Panc1 (cell line): Measurements from ENCODE around the gene NCOR2.

Source experiments
- POLR2AphosphoS5 ChIP-seq: IDR thresholded peaks from 2 replicates; pipeline ENCODE4 v1.6.1; 2012; ENCODE audit warnings: mild to moderate bottlenecking, low read depth, low read length, moderate library complexity
- SIN3A ChIP-seq: IDR thresholded peaks from 2 replicates; pipeline ENCODE4 v1.6.1; 2012; ENCODE audit warnings: low read depth, mild to moderate bottlenecking, low read length, moderate library complexity, borderline replicate concordance; ENCODE audit not compliant: insufficient read depth
- TF ChIP-seq, protein P1 (sequence below): fragments of 450-650 bp; IDR thresholded peaks from 2 replicates; pipeline ENCODE4 v1.5.1; 2017; ENCODE audit warnings: mild to moderate bottlenecking
- TF ChIP-seq, protein P2 (sequence below), 2 experiments: IDR thresholded peaks; 2 replicates each; pipeline ENCODE4 v1.6.1; 2011 to 2012; ENCODE audit warnings: low read depth in 2 of 2, control low read depth in 1 of 2, low read length in 1 of 2, mild to moderate bottlenecking in 1 of 2, moderate library complexity in 1 of 2; ENCODE audit not compliant: insufficient read depth in 1 of 2

DNA sequence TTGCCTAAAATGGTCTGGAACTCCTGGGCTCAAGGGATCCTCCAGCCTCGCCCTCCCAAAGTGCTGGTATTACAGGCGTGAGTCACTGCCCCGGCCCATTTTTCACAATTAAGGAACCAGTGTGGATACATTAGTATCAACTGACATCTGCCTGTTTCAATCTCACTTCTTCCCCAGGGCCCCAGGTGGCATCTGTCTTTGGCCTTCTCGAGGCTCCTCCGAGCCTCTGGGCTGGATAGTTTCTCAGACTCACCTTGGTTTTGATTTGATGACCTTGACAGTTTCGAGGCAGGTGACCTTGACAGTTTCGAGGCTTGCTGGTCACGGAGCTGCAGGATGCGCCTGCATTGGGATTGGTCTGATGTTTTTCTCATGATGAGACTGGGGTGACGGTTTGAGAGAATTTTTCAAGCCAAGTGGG lies 41.0 kb upstream of the NCOR2 start:
- TF ChIP-seq, protein P1, sequence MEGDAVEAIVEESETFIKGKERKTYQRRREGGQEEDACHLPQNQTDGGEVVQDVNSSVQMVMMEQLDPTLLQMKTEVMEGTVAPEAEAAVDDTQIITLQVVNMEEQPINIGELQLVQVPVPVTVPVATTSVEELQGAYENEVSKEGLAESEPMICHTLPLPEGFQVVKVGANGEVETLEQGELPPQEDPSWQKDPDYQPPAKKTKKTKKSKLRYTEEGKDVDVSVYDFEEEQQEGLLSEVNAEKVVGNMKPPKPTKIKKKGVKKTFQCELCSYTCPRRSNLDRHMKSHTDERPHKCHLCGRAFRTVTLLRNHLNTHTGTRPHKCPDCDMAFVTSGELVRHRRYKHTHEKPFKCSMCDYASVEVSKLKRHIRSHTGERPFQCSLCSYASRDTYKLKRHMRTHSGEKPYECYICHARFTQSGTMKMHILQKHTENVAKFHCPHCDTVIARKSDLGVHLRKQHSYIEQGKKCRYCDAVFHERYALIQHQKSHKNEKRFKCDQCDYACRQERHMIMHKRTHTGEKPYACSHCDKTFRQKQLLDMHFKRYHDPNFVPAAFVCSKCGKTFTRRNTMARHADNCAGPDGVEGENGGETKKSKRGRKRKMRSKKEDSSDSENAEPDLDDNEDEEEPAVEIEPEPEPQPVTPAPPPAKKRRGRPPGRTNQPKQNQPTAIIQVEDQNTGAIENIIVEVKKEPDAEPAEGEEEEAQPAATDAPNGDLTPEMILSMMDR, result no peak
- TF ChIP-seq SIN3A (no peak), POLR2AphosphoS5 (no peak)
- TF ChIP-seq, protein P2, sequence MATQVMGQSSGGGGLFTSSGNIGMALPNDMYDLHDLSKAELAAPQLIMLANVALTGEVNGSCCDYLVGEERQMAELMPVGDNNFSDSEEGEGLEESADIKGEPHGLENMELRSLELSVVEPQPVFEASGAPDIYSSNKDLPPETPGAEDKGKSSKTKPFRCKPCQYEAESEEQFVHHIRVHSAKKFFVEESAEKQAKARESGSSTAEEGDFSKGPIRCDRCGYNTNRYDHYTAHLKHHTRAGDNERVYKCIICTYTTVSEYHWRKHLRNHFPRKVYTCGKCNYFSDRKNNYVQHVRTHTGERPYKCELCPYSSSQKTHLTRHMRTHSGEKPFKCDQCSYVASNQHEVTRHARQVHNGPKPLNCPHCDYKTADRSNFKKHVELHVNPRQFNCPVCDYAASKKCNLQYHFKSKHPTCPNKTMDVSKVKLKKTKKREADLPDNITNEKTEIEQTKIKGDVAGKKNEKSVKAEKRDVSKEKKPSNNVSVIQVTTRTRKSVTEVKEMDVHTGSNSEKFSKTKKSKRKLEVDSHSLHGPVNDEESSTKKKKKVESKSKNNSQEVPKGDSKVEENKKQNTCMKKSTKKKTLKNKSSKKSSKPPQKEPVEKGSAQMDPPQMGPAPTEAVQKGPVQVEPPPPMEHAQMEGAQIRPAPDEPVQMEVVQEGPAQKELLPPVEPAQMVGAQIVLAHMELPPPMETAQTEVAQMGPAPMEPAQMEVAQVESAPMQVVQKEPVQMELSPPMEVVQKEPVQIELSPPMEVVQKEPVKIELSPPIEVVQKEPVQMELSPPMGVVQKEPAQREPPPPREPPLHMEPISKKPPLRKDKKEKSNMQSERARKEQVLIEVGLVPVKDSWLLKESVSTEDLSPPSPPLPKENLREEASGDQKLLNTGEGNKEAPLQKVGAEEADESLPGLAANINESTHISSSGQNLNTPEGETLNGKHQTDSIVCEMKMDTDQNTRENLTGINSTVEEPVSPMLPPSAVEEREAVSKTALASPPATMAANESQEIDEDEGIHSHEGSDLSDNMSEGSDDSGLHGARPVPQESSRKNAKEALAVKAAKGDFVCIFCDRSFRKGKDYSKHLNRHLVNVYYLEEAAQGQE (IDR thresholded peaks at IDR 0.05; ENCODE audit: insufficient read depth in 1 of 2, low read depth in 2 of 2, low read length in 1 of 2), result no peak
